ENCODE data around the gene PHYHIPL. TPM values are rescaled to one million over a fixed set of nuclear protein-coding genes. Genes with fewer than 3 reads are reported as not detected.

Gene PHYHIPL
- total and polyA plus RNA-seq, 12 donors: 3.2 to 59.5 (median 21.7) TPM

DNA sequence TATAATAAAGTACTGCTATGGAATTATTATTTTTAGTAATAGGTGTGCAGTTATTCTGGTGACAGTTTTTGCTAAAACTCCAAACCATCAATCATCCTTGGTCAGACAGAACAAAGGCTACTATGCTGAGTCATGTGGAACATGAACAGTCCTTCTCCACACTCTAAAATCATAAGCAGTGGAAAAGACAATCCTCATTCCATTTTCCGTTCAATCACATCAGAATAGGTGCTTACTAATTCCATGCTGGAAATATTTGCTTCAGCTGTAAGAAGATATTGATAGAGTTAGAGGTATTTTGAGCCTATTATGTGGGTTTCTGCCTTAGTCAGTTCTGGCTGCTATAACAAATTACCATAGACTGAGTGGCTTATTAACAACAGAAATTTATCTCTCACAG is 103.0 kb downstream of the PHYHIPL start:
- H3K9me3 ChIP-seq (replicated peaks in 1 of 3): no peaks in the 10 kb centered on the region
- DNase-seq: no peak
- H3K27me3 ChIP-seq: no peaks in the 10 kb centered on the region
- H3K36me3 ChIP-seq (replicated peaks in 1 of 2): peaks cover 0 to 9% of the 10 kb centered on the region in 2 donors
- H3K4me3 ChIP-seq: no peak overlapping the region
- peaks cover 0 to 9% of the 10 kb centered on the region in 2 donors for H3K4me1 ChIP-seq (replicated peaks in 1 of 2)
- TF ChIP-seq POLR2A (IDR thresholded peaks at IDR 0.05): no peak
- TF ChIP-seq, protein P1, sequence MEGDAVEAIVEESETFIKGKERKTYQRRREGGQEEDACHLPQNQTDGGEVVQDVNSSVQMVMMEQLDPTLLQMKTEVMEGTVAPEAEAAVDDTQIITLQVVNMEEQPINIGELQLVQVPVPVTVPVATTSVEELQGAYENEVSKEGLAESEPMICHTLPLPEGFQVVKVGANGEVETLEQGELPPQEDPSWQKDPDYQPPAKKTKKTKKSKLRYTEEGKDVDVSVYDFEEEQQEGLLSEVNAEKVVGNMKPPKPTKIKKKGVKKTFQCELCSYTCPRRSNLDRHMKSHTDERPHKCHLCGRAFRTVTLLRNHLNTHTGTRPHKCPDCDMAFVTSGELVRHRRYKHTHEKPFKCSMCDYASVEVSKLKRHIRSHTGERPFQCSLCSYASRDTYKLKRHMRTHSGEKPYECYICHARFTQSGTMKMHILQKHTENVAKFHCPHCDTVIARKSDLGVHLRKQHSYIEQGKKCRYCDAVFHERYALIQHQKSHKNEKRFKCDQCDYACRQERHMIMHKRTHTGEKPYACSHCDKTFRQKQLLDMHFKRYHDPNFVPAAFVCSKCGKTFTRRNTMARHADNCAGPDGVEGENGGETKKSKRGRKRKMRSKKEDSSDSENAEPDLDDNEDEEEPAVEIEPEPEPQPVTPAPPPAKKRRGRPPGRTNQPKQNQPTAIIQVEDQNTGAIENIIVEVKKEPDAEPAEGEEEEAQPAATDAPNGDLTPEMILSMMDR (IDR thresholded peaks at IDR 0.05): no peak
- intact Hi-C loops (cut with DNase I): no loop called here
- WGBS, 4 donors: 42 to 64% (median 51%) methylated on average over 1 of the region's 1 CpG
- peak overlapping the region in 1 of 5 donors; percentile 19 for H3K27ac ChIP-seq

DNA sequence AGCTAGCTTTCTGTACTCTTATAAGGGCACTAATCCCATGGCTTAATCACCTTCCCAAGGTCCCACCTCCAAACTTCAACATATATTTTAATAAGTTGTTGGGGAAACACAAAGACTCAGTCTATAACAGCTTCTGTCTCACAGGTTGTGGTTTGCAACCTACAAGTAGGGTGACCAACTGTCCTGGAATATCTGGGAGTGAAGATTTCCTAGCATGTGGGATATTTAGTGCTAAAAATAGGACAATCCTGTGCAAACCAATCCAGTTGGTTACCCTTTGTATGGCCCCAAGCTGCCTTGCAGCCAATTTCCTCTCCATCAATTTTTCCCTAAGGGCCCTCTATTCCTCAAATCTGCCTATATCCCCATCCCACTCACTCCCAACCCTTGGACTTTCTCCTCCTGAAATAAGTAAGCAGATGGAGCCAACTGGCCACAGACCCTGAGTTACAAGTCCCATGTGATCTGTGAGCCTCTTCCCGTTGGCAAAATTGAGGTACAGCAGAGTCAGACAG is 103.6 kb downstream of the PHYHIPL start:
- Histone ChIP-seq H3K4me3 (no peak overlapping the region), H3K36me3 (replicated peaks in 1 of 2) (peaks cover 0 to 9% of the 10 kb centered on the region in 2 donors), H3K27me3 (no peaks in the 10 kb centered on the region), H3K27ac (peak overlapping the region in 1 of 5 donors; percentile 19), H3K9me3 (replicated peaks in 1 of 3) (no peaks in the 10 kb centered on the region), H3K4me1 (replicated peaks in 1 of 2) (peaks cover 0 to 14% of the 10 kb centered on the region in 2 donors)
- WGBS, 4 donors: 67 to 100% (median 88%) methylated on average over 1 of the region's 1 CpG
- DNase-seq: no peak
- intact Hi-C loops (cut with DNase I): no loop called here
- no peak for TF ChIP-seq POLR2A (IDR thresholded peaks at IDR 0.05)
- TF ChIP-seq, protein P1 (IDR thresholded peaks at IDR 0.05): no peak

GRCh38 chr10:59281861-59282260 is 105.4 kb downstream of the PHYHIPL start:
- intact Hi-C loops (cut with DNase I): no loop called here
- H3K36me3 ChIP-seq (replicated peaks in 1 of 2): peaks cover 0 to 9% of the 10 kb centered on the region in 2 donors
- H3K4me1 ChIP-seq (replicated peaks in 1 of 2): peaks cover 0 to 14% of the 10 kb centered on the region in 2 donors
- no peak for DNase-seq
- H3K27me3 ChIP-seq: no peaks in the 10 kb centered on the region
- no peaks in the 10 kb centered on the region for H3K9me3 ChIP-seq (replicated peaks in 1 of 3)
- H3K4me3 ChIP-seq: no peak overlapping the region
- H3K27ac ChIP-seq: no peak overlapping the region
- no peak for TF ChIP-seq POLR2A (IDR thresholded peaks at IDR 0.05)
- TF ChIP-seq, protein P1 (IDR thresholded peaks at IDR 0.05): no peak
- 78 to 93% (median 86%) methylated on average over 1 of the region's 1 CpG for WGBS, 4 donors

GRCh38 chr10:59283456-59284091 is 107.1 kb downstream of the PHYHIPL start:
- no peak for DNase-seq
- TF ChIP-seq, protein P1 (IDR thresholded peaks at IDR 0.05): no peak
- TF ChIP-seq POLR2A (IDR thresholded peaks at IDR 0.05): no peak
- Histone ChIP-seq H3K4me3 (no peak overlapping the region), H3K9me3 (replicated peaks in 1 of 3) (no peaks in the 10 kb centered on the region), H3K27ac (no peak overlapping the region), H3K27me3 (no peaks in the 10 kb centered on the region), H3K36me3 (replicated peaks in 1 of 2) (peaks cover 0 to 9% of the 10 kb centered on the region in 2 donors), H3K4me1 (replicated peaks in 1 of 2) (peaks cover 0 to 14% of the 10 kb centered on the region in 2 donors)
- WGBS, 4 donors: 59 to 64% (median 61%) methylated on average over 8 to 9 of the region's 9 CpGs
- intact Hi-C loops (cut with DNase I): no loop called here
